Heart right ventricle (tissue), 16 donors: ENCODE data around the gene TEX264. TPM values are rescaled to one million over a fixed set of nuclear protein-coding genes. Genes with fewer than 3 reads are reported as not detected.

Experiments
- ATAC-seq, 8 donors: fragments of 200-7000 bp; cut with Tn5 transposase; one replicate each; pipeline ENCODE4 v1.9.1; 2020; ENCODE audit warnings: mild to moderate bottlenecking in 8 of 8, moderate library complexity in 8 of 8, moderate number of reproducible peaks in 1 of 8
- DNase-seq, 2 donors: peaks; one replicate each; pipeline ENCODE4 v3.0.0-alpha.2; 2020
- H3K27ac ChIP-seq, 10 donors: fragments of 200-600 bp; sonication (generic) in 2 of 10; one replicate each; pipeline versions ENCODE4 v1.5.0 to v1.8.0; 2020 to 2022; ENCODE audit warnings: mild to moderate bottlenecking in 3 of 10
- H3K27me3 ChIP-seq, 7 donors: fragments of 200-600 bp; one replicate each; pipeline ENCODE4 v1.8.0; 2021 to 2022; ENCODE audit warnings: mild to moderate bottlenecking in 2 of 7
- H3K36me3 ChIP-seq, 9 donors: fragments of 200-600 bp; sonication (generic) in 1 of 9; one replicate each; pipeline versions ENCODE4 v1.5.0 to v1.8.0; 2020 to 2022; ENCODE audit warnings: mild to moderate bottlenecking in 2 of 9
- H3K4me1 ChIP-seq, 9 donors: fragments of 200-600 bp; sonication (generic) in 1 of 9; one replicate each; pipeline versions ENCODE4 v1.5.0 to v1.8.0; 2020 to 2022; ENCODE audit warnings: mild to moderate bottlenecking in 4 of 9
- H3K4me3 ChIP-seq, 10 donors: fragments of 200-600 bp; sonication (generic) in 2 of 10; one replicate each; pipeline versions ENCODE4 v1.5.0 to v1.8.0; 2020 to 2022; ENCODE audit warnings: mild to moderate bottlenecking in 7 of 10, moderate library complexity in 2 of 10
- H3K9me3 ChIP-seq, 11 donors: fragments of 200-600 bp in 10 of 11; sonication (generic) in 2 of 11; one replicate each; pipeline versions ENCODE4 v1.5.0 to v1.8.0; 2013 to 2022; ENCODE audit warnings: mild to moderate bottlenecking in 2 of 11, control low read depth in 1 of 11, moderate library complexity in 1 of 11
- WGBS, 2 donors: extraction: QIAGEN DNeasy Blood & Tissue Kit; methylation state at CpG; one replicate each; pipeline ENCODE4 v1.1.7; 2013; ENCODE audit warnings: inconsistent platforms in 1 of 2; 5-methylcytosine and 5-hydroxymethylcytosine counted together
- intact Hi-C, 10 donors: fragments of 100-400 bp; cut with DNase I; formaldehyde crosslinking; loops; one replicate each; pipeline versions ENCODE4 v1.11.1 to v1.14.2; 2022
- polyA plus RNA-seq, 2 donors: library from polyadenylated mRNA; stranded (reverse); fragments of 200-250 nt; gene quantifications; one replicate each; pipeline ENCODE4 v1.2.3, GENCODE V29; 2013
- total RNA-seq, 10 donors: library from RNA; stranded (reverse); fragmentation: NEBNext Ultra II Directional in 3 of 10; extraction: Animal tissue kit (Norgen Biotek cat#: 25700) in 3 of 10; gene quantifications; one replicate each; pipeline versions ENCODE4 v1.2.1 to v1.2.4, GENCODE V29; 2021 to 2023
- TF ChIP-seq, protein P1 (sequence below), 9 donors: fragments of 200-600 bp; sonication (generic) in 2 of 9; IDR thresholded peaks; one replicate each; pipeline versions ENCODE4 v1.5.0 to v1.8.0; 2021 to 2022; ENCODE audit warnings: antibody characterized with exemption in 9 of 9, mild to moderate bottlenecking in 5 of 9, moderate library complexity in 1 of 9
- donor health status: Arrhythmogenic right ventricular cardiomyopathy.
- donor health status: ischemic (EF 13 %, LVEDD 7.1; RV severe dilation, severe dysfunction).
- donor health status: healthy with polysubstance abuse.
- donor health status: DM: no; HTN: yes; CAD: no.
- donor health status: DM: no; HTN: no; CAD: no.
- donor health status: ischemic (EF 25% LVEDD 6.9; RV normal size, moderate dysfunction).
- donor health status: ischemic (EF 25% LVEDD 5.7; RV mildly dilated, moderate dysfunction).
- donor health status: healthy.
- donor health status: DM: yes; HTN: yes; CAD: no.
- donor health status: Ischemic cardiomyopathy.
- donor health status: ischemic (EF 35%, LVEDD 5.7; RV mildly dilated, moderate dysfunction).
- donor health status: nonischemic (EF 11% LVEDD 7.7; RV severe dilation, severe dysfunction).
- donor health status: DM: yes; HTN: yes; CAD: no.
- donor health status: PGD.
- donor health status: ischemic (EF 29% LVEDD 5.4; RV normal size, mild dysfunction).
- donor health status: nonischemic (EF 23%, LVEDD 6.1; RV moderate dilation, normal function).

The TEX264 gene
- total and polyA plus RNA-seq, 12 donors = 28.4 to 87.0 (median 35.9) TPM

DNA sequence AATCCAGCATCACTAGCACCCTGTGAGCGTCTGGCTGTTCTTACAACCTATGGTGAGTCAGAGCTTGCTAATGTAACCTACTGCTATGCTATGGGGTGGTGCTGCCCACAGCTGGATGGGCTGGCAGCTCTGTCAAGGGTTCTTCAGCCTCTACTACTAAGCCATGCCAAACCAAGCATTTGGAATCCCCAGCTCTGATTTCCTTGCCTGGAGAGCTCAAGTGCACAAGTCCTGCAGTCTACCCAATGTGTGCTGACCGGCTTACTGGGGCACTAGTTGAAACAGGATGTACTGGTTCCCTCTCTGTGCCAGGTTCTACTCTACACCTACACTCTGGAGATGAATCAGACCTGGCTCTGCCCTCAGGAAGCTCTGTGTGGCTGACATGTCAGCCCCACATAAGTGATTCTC lies 4.2 kb downstream of the TEX264 start:
- ATAC-seq (no peak), DNase-seq (no peak)
- H3K27ac ChIP-seq = peak overlapping the region in 1 of 10 donors; percentile 14
- 88 to 90% methylated on average over 2 of the region's 2 CpGs for WGBS, 2 donors
- H3K4me3 ChIP-seq = no peak overlapping the region
- H3K36me3 ChIP-seq = peaks cover 0 to 55% (median 8%) of the 10 kb centered on the region in 9 donors
- H3K4me1 ChIP-seq = peaks cover 10 to 84% (median 55%) of the 10 kb centered on the region in 9 donors
- no peaks in the 10 kb centered on the region for H3K27me3 ChIP-seq
- H3K9me3 ChIP-seq = no peaks in the 10 kb centered on the region
- TF ChIP-seq, protein P1, sequence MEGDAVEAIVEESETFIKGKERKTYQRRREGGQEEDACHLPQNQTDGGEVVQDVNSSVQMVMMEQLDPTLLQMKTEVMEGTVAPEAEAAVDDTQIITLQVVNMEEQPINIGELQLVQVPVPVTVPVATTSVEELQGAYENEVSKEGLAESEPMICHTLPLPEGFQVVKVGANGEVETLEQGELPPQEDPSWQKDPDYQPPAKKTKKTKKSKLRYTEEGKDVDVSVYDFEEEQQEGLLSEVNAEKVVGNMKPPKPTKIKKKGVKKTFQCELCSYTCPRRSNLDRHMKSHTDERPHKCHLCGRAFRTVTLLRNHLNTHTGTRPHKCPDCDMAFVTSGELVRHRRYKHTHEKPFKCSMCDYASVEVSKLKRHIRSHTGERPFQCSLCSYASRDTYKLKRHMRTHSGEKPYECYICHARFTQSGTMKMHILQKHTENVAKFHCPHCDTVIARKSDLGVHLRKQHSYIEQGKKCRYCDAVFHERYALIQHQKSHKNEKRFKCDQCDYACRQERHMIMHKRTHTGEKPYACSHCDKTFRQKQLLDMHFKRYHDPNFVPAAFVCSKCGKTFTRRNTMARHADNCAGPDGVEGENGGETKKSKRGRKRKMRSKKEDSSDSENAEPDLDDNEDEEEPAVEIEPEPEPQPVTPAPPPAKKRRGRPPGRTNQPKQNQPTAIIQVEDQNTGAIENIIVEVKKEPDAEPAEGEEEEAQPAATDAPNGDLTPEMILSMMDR (IDR thresholded peaks at IDR 0.05) = no peak
- intact Hi-C loops = loop anchor here in 3 of 10 donors (10.0 kb wide), 1 partner anchor 280 kb away; the partner anchor contains the start of gene RBM15B (in 3 of the 3)

DNA sequence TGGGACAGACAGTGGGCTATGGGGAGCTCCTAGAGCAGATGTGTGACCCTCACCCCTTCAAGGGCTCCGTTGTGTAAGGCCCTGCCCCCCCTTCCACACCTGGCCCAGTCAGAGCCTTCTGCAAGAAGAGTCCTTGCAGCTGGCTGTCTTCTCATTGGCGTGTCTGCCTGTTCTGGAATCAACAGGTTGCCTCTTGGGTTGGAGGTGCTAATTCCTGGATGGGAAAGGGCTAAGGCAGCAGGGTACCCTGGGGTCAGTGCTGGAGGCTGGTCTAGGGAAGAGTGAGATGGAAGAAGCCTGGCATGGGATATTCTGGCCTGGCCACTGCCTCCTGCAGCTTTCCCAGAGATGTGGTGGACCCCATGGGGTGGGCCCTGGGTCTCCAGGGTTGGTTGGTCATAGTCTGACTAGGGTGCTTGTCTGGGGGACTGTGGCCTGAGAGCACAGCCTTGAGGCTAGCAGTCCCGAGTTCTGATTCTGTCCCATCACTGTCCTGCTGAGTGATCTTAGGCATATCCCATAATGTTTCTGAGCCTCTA lies 5.1 kb downstream of the TEX264 start:
- intact Hi-C loops = loop anchor here in 3 of 10 donors (10.0 kb wide), 1 partner anchor 281 kb away; the partner anchor contains the start of gene RBM15B (in 3 of the 3)
- TF ChIP-seq, protein P1 (IDR thresholded peaks at IDR 0.05) = no peak
- H3K36me3 ChIP-seq = peaks cover 0 to 56% (median 8%) of the 10 kb centered on the region in 9 donors

DNA sequence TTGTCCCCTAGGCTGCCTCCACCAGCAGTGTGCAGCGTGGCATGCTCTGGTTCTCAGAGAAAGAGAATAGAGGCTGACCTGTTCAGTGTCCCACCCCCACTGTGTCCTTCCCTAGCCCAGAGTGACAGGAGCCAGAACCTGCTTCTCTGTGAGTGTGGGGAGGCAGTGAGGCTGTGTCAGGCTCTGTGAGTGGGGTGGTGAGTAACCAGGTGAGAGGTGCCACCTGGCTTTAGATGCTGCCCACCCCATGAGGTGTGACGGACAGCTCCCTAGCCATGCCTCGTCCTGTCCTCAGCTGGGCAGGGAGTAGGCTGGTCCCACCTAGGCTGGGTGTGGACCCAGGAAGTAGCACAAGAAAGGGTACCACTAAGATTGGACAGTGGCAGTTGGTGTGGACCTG lies 6.3 kb downstream of the TEX264 start:
- Histone ChIP-seq H3K27me3 (no peaks in the 10 kb centered on the region), H3K4me1 (peaks cover 24 to 92% (median 66%) of the 10 kb centered on the region in 9 donors), H3K4me3 (no peak overlapping the region), H3K27ac (no peak overlapping the region), H3K9me3 (no peaks in the 10 kb centered on the region), H3K36me3 (peaks cover 0 to 56% (median 8%) of the 10 kb centered on the region in 9 donors)
- DNase-seq (no peak), ATAC-seq (no peak)
- intact Hi-C loops = loop anchor here in 3 of 10 donors (10.0 kb wide), 1 partner anchor 283 kb away; the partner anchor contains the start of gene RBM15B (in 3 of the 3)
- WGBS, 2 donors = 92 to 96% methylated on average over 3 of the region's 3 CpGs
- TF ChIP-seq, protein P1 (IDR thresholded peaks at IDR 0.05) = no peak

More for the DNA sequence above, 5.1 kb downstream of the TEX264 start:
- no peak overlapping the region for H3K4me3 ChIP-seq
- H3K27me3 ChIP-seq = no peaks in the 10 kb centered on the region
- no peaks in the 10 kb centered on the region for H3K9me3 ChIP-seq
- H3K27ac ChIP-seq = peak overlapping the region in 1 of 10 donors; percentile 14
- 88 to 91% methylated on average over 3 of the region's 3 CpGs for WGBS, 2 donors
- no peak for ATAC-seq
- DNase-seq = no peak
- H3K4me1 ChIP-seq = peaks cover 14 to 86% (median 59%) of the 10 kb centered on the region in 9 donors

DNA sequence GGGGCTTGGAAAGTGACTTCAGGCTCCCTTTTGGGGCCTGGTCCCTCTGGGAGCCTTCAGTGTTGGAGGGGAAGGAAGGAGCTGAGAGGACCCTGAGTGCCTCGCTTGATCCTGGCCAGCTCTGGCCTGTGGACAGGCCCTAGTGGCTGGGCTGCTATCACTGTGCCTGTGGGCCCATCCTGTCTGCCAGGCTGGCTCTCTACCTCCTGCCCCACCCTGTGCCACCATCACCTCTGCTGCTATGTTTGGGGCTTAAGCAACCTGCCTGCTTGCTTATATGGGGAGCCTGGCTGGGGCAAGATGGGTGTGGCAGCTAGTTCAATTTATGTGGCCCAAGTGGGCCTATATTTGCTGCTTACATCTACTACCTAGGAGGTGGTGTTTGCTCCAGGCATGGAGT lies 7.1 kb downstream of the TEX264 start:
- 100% methylated on average over 1 of the region's 1 CpG for WGBS, 2 donors
- Histone ChIP-seq H3K4me3 (no peak overlapping the region), H3K27ac (peak overlapping the region in 3 of 10 donors; percentile 13 to 36 (median 20)), H3K36me3 (peaks cover 0 to 56% (median 8%) of the 10 kb centered on the region in 9 donors), H3K4me1 (peaks cover 22 to 92% (median 66%) of the 10 kb centered on the region in 9 donors), H3K27me3 (no peaks in the 10 kb centered on the region), H3K9me3 (no peaks in the 10 kb centered on the region)
- ATAC-seq = no peak
- TF ChIP-seq, protein P1 (IDR thresholded peaks at IDR 0.05) = no peak
- intact Hi-C loops = loop anchor here in 3 of 10 donors (10.0 kb wide), 1 partner anchor 283 kb away; the partner anchor contains the start of gene RBM15B (in 3 of the 3)
- no peak for DNase-seq
